NOMO-1 treated with DMSO at 0.1 percent for 48 hours (cell line): ENCODE data around the gene TTC28.

Experiments used
- DNase-seq: peaks from one replicate; lab custom pipeline; 2025; ENCODE audit not compliant: unreplicated experiment; lab: John Stamatoyannopoulos, UW

Gene TTC28

GRCh38 chr22:28031383-28031922, 648.2 kb downstream of the TTC28 start:
- no peak for DNase-seq

GRCh38 chr22:28030473-28030872, 649.2 kb downstream of the TTC28 start:
- DNase-seq, result no peak

GRCh38 chr22:28029956-28030355, 649.7 kb downstream of the TTC28 start:
- DNase-seq, result no peak

- no peak for DNase-seq
Observed at GRCh38 chr22:28029201-28029948, 650.3 kb downstream of the TTC28 start.

GRCh38 chr22:28027453-28028448, 651.9 kb downstream of the TTC28 start:
- DNase-seq, result no peak

GRCh38 chr22:28025866-28026575, 653.6 kb downstream of the TTC28 start:
- DNase-seq, result no peak

- no peak for DNase-seq
Observed at GRCh38 chr22:28025333-28025732, 654.3 kb downstream of the TTC28 start.

- DNase-seq, result no peak
Observed at GRCh38 chr22:28024422-28024888, 655.2 kb downstream of the TTC28 start.

GRCh38 chr22:28023774-28024173, 655.9 kb downstream of the TTC28 start:
- no peak for DNase-seq

GRCh38 chr22:28023036-28023435, 656.6 kb downstream of the TTC28 start:
- DNase-seq, result no peak

GRCh38 chr22:28021998-28022660, 657.5 kb downstream of the TTC28 start:
- DNase-seq, result no peak

- no peak for DNase-seq
Observed at GRCh38 chr22:28021116-28021997, 658.3 kb downstream of the TTC28 start.

- DNase-seq, result peak; percentile 35
Observed at GRCh38 chr22:28019881-28020861, 659.5 kb downstream of the TTC28 start.

- no peak for DNase-seq
Observed at GRCh38 chr22:28019360-28019759, 660.3 kb downstream of the TTC28 start.

GRCh38 chr22:28018461-28018927, 661.1 kb downstream of the TTC28 start:
- no peak for DNase-seq

GRCh38 chr22:28017859-28018258, 661.8 kb downstream of the TTC28 start:
- no peak for DNase-seq

- DNase-seq, result no peak
Observed at GRCh38 chr22:28017558-28017820, 662.2 kb downstream of the TTC28 start.

- DNase-seq, result no peak
Observed at GRCh38 chr22:28016781-28017557, 662.7 kb downstream of the TTC28 start.
